ENCODE measurements around the gene DPP6. TPM values are rescaled to one million over a fixed set of nuclear protein-coding genes. Genes with fewer than 3 reads are reported as not detected.

The DPP6 gene
- polyA plus RNA-seq, 1 of the 3 experiments (the other 2 are of a cell fraction), result not detected

GRCh38 chr7:154679379-154680053 lies 627.3 kb downstream of the DPP6 start (continued):
- TF ChIP-seq REST (IDR thresholded peaks at IDR 0.05; ENCODE audit: low read depth, low read length), result no peak
- TF ChIP-seq ZBTB33 (IDR thresholded peaks at IDR 0.05; ENCODE audit: borderline replicate concordance, low read depth), result no peak
- no peak for TF ChIP-seq IRF3 (IDR thresholded peaks at IDR 0.05; ENCODE audit: low read depth, low read length)
- no peak for TF ChIP-seq SMC3 (IDR thresholded peaks at IDR 0.05; ENCODE audit: low read depth, low read length)
- TF ChIP-seq MXI1 (IDR thresholded peaks at IDR 0.05; ENCODE audit: low read depth, low read length), result no peak
- no peak for TF ChIP-seq POLR2AphosphoS5 (IDR thresholded peaks at IDR 0.05; ENCODE audit: low read depth, low read length)

GRCh38 chr7:154680894-154681659 lies 628.9 kb downstream of the DPP6 start:
- no peaks in the 10 kb centered on the region for H3K9me2 ChIP-seq
- peak in 1 of 2 experiments; percentile 30; a peak in 1 of 4 replicates for TF ChIP-seq EP300 (IDR thresholded peaks at IDR 0.05; ENCODE audit: borderline replicate concordance in 1 of 2, low read depth in 1 of 2, low read length in 1 of 2)
- TF ChIP-seq RXRA (IDR thresholded peaks at IDR 0.05; ENCODE audit: borderline replicate concordance, low read depth), result no peak
- peak; percentile 49 for TF ChIP-seq GATA2 (CRISPR knock-in tag; IDR thresholded peaks at IDR 0.05)
- no peak for TF ChIP-seq TEAD4 (IDR thresholded peaks at IDR 0.05; ENCODE audit: borderline replicate concordance, insufficient read depth)
- no peak for TF ChIP-seq FOXM1 (IDR thresholded peaks at IDR 0.05; ENCODE audit: low read depth)
- no peak for TF ChIP-seq TCF12 (IDR thresholded peaks at IDR 0.05)
- TF ChIP-seq USF2 (IDR thresholded peaks at IDR 0.05; ENCODE audit: borderline replicate concordance, low read depth, low read length), result no peak
- TF ChIP-seq FOXJ3 (CRISPR knock-in tag; IDR thresholded peaks at IDR 0.05), result peak; percentile 51; the same call in 1 of the 2 replicates
- no peak for TF ChIP-seq GABPA (IDR thresholded peaks at IDR 0.05; ENCODE audit: low read depth)
- POLR2A ChIA-PET, result no interaction called here
- no peaks in the 10 kb centered on the region for H3K79me2 ChIP-seq (ENCODE audit: insufficient read depth)
- no peak overlapping the region for H3K4me2 ChIP-seq
- H3K9ac ChIP-seq, result no peak overlapping the region
- H4K20me1 ChIP-seq (ENCODE audit: insufficient read depth), result no peaks in the 10 kb centered on the region
- H3F3A ChIP-seq (replicated peaks; ENCODE audit: insufficient read depth), result no peaks in the 10 kb centered on the region
- DNase-seq, result no peak
- peaks cover 0 to 27% of the 10 kb centered on the region in 2 experiments; a peak in 2 of 4 replicates for H3K4me1 ChIP-seq (ENCODE audit: control insufficient read depth in 1 of 2, insufficient read depth in 2 of 2, low read depth in 1 of 2, low read length in 1 of 2)
- H3K27me3 ChIP-seq (ENCODE audit: insufficient read depth), result no peaks in the 10 kb centered on the region
- no peak overlapping the region for H3K27ac ChIP-seq (ENCODE audit: low read depth in 2 of 2, low read length in 1 of 2)
- 41% methylated on average over 18 of the region's 18 CpGs for WGBS (ENCODE audit: low lambda C conversion rate)
- no peak overlapping the region for H2AFZ ChIP-seq (ENCODE audit: low read depth)
- CTCF ChIA-PET, result interaction anchor here (0.7 kb wide), 1 partner anchor 13 kb away, joined by 3 read pairs; no protein-coding TSS in a partner anchor
- H3K4me3 ChIP-seq (ENCODE audit: low read depth in 2 of 2, low read length in 1 of 2), result no peak overlapping the region
- H3K9me3 ChIP-seq, result peaks cover 7% of the 10 kb centered on the region; the same call in 1 of the 2 replicates
- H3K36me3 ChIP-seq (replicated peaks in 1 of 2; ENCODE audit: control insufficient read depth in 1 of 2, insufficient read depth in 2 of 2, low read length in 1 of 2), result no peaks in the 10 kb centered on the region
